DND-41 (cell line): Measurements from ENCODE around the gene VPS13A.

ENCODE experiments used
- EZH2 ChIP-seq: IDR thresholded peaks from 3 replicates; pipeline ENCODE4 v1.6.1; 2012; ENCODE audit warnings: borderline replicate concordance, low read depth, mild to moderate bottlenecking, moderate library complexity, low read length, inconsistent platforms; ENCODE audit not compliant: severe bottlenecking
- TF ChIP-seq, protein P1 (sequence below): IDR thresholded peaks from 2 replicates; pipeline ENCODE4 v1.5.1; 2012; ENCODE audit warnings: borderline replicate concordance, low read length, moderate library complexity, mild to moderate bottlenecking; ENCODE audit not compliant: poor library complexity, severe bottlenecking; ENCODE audit errors: extremely low read depth

GRCh38 chr9:77463151-77463550, 285.8 kb downstream of the VPS13A start:
- TF ChIP-seq, protein P1, sequence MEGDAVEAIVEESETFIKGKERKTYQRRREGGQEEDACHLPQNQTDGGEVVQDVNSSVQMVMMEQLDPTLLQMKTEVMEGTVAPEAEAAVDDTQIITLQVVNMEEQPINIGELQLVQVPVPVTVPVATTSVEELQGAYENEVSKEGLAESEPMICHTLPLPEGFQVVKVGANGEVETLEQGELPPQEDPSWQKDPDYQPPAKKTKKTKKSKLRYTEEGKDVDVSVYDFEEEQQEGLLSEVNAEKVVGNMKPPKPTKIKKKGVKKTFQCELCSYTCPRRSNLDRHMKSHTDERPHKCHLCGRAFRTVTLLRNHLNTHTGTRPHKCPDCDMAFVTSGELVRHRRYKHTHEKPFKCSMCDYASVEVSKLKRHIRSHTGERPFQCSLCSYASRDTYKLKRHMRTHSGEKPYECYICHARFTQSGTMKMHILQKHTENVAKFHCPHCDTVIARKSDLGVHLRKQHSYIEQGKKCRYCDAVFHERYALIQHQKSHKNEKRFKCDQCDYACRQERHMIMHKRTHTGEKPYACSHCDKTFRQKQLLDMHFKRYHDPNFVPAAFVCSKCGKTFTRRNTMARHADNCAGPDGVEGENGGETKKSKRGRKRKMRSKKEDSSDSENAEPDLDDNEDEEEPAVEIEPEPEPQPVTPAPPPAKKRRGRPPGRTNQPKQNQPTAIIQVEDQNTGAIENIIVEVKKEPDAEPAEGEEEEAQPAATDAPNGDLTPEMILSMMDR = no peak
- no peak for TF ChIP-seq EZH2
